ENCODE results near the gene ASCC2.
"Not testable (repeated sequence)": the region's sequence is repeated elsewhere in the genome, so short reads cannot be mapped to it uniquely, and the experiment has no call there.

The ASCC2 gene

DNA sequence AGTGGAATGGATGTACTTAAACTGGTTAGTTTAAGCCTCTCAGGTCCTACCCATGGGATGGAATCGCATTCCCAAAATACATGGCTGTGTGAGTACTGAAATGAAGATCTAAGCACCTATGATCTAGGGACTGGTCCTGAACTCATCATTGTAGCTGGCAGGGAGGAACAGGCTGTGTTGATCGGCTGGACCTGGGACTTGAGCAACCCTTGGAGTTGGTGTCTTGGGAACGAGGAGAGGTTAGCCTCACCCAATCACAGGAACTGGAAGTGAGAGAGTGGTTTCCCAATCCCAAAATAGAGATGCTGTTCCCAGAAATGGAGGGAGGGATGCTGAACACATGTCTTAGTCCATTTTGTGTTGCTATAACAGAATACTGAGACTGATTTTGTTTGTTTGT lies 16.4 kb upstream of the ASCC2 start:
- no peak for DNase-seq

DNA sequence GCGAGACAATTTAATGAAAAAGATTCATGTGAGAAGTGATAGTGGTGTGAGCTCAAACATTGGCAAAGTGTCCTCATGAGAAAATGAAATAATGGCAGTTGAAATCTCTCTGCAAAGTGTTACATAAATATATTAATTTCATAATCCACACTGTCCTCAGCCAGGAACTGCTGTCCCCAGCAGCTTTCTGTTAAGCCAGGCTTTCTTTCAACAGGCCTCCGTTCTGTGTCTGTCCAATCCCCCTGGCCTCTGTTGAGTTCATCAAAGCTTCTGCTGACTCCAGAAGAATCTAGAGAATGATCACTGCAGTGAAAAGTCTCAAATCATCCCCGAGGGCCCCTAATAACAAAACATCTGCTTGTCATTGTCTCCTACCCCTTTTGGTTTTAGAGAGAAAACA lies 10.0 kb upstream of the ASCC2 start:
- DNase-seq: no peak

DNA sequence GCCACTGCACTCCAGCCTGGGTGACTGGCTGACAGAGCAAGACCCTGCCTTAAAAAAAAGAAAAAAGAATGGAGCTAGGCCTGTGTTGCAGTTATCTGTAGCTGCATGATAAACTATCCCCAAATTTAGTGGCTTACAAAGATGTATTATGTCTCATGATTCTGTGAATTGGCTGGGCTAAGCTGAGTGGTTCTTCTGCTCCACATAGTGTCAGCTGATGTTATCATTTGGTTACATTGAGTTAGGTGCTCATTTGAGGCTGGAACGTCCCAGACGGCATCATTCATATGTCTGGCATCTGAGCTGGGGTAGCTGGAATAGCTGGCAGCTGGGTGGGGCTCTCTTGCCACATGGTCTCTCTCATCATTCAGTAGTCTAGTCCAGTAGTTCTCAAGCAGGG lies 8.2 kb upstream of the ASCC2 start:
- no peak for DNase-seq

DNA sequence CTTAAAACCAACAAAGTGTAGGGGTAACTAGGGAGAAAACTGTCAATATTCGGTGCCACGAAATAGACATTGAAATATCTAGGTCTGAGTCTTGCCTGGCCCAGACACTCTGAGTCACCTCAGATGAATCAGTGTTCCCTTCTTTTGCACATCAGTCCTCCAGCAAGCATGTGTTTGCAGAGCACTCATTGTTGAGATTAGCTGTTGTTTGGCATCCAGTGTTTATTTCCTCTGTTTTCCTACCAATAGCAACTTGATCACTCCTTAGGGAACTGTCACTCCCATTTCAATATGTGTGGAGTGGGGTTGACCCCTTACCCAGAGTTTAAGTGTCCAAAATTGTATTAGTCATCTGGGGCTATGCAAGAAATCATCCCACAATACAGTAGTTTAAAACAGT lies 4.7 kb upstream of the ASCC2 start:
- no peak for DNase-seq

DNA sequence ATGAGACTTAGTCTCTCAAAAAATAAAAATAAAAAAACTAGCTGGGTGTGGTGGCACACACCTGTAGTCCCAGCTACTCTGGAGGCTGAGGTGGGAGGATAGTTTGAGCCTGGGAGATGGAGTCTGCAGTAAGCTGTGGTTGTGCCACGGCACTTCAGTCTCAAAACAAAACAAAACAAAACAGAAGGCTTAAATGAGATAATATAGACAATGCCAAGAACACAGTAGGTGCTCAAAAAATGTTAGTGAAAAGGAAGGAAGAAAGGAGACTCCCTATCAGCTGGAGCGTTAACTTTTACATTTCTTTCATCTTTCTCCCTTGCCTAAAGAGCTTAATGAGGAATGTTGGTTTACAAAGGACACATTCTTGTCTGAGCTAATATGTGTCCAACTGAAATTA lies 4.1 kb upstream of the ASCC2 start:
- no peak for DNase-seq

DNA sequence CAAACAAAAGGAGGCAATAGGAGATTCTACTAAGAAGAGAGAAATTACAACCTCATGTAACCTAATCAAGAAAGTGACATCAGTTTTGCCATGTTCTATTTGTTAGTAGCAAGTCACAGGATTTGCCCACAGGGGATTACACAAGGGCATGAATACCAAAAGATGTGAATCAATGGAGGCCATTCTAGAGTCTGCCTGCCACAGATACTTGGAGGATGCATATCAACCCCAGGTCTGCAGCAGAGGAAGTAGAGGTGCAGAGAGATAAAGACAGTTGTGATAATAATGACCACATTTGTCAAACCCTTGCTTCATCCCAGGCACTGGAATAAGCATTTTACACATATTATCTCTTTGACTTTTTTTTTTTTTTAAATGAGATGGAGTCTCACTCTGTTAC lies 2.4 kb upstream of the ASCC2 start:
- DNase-seq: no peak

DNA sequence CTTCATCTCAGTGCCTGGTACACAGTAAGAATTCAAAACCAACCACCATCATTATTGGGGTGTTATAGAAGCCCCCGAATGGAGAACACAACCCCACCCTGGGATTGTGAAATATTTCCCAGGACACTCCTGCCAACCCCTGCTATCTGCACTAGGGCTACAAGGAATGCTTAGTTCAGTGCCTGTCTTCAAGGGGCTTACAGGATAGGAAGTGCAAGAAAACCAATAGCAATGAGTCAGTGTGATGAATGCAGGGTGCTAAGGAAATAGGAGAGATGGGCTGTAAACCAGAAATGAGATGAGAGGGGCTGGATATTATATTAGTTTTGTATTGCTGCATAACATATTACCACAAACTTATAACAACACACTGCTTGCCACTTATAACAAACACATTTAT lies 965 bp upstream of the ASCC2 start:
- no peak for DNase-seq

DNA sequence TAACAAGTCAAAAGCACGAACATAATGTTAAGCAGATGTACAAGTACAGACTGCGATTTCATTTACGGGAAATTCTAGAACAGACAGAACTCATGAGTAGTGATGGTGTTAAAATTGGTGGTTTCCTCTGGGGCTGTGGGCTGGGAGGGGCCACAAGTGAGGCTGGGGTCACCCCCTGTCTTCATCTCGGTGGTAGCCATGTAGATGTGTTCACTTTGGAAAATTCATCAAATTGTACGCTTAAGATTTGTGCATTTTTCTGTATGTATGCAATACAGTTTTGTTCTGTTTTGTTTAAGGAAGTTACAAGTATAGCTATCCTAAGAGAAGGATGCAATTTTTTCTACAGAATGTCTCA lies 504 bp upstream of the ASCC2 start:
- no peak for DNase-seq

DNA sequence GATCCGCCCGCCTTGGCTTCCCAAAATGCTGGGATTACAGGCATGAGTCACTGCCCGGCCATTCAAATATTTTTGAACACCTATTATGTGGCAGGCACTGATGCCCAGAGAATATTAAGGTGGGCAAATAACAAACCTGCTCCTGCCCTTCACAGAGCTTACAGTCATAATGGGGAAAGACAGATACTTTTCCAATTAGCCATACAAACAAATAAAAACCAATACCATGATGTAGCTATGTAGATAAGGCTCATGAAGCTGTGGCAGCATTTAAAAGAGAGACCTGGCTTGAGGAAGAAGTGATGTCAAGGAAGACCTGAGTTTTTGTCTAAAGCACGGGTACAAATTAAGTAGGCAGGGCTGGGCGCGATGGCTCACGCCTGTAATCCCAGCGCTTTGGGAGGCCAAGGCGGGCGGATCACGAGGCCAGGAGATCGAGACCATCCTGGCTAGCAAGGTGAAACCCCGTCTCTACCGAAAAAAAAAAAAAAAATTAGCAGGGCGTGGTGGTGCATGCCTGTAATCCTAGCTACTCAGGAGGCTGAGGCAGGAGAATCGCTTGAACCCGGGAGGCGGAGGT lies 1.2 kb downstream of the ASCC2 start:
- DNase-seq: not testable (repeated sequence)

DNA sequence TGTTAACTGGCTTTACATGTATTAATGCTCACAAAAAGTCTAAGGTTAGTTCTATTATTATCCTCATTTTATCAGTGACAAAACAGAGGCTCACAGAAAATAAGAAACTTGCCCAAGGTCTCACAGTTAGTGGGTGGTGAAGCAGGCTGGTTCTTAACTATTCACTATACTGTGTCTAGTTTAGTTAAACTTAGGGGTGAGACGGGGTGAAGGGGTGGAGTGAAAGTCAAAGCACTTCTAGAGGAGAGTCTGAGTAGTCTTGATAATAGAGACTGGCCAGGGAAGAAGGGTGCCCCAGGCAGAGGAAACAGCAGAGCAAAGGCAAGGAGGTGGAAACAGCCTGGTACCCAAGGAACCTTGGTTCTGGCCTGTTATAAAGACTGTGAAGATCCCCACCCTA lies 4.0 kb downstream of the ASCC2 start:
- DNase-seq: no peak

DNA sequence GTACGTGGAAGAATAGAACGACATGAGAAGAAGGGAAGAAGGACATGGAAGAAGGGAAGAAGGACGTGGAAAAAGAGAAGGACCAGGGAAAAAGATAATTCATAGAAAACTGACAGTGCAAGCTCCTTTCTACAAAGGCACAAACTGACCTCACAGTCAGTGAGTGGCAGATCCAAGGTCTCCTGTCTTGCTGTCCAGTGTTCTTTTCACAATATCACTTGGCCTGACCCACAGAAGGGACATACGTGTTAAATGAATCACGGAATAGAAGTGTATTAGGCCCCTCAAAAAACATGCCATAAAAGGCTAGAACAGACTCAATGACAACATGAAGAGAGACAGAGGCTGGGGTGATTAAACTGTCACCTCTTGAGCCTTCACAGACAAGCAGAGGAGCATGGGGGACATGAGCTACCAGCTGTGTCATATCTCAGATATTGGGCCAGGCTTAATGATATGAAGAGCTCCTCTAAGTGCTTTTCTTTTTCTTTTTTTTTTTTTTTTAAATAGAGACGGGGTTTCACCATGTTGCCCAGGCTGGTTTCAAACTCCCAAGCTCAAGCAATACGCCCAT lies 4.6 kb downstream of the ASCC2 start:
- no peak for DNase-seq

DNA sequence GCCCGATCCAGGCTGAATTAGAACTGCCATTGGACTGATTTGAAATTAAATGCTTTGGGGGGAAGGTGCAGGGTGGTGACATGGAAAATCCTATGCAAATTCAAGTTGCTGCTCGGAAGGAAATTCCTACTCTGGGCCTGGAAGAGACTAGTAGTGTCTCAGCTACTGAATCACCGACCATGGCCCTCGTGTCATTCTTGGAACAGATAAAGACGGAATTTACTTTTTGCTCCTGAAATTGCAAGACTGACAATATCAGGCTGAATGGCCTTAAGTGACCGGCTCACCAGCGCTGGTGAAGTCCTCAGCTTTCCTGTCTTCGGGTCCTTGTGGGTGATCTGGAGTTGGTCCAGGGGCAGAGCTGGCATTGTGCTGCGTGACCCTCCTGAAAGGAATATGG lies 6.1 kb downstream of the ASCC2 start:
- DNase-seq: no peak

DNA sequence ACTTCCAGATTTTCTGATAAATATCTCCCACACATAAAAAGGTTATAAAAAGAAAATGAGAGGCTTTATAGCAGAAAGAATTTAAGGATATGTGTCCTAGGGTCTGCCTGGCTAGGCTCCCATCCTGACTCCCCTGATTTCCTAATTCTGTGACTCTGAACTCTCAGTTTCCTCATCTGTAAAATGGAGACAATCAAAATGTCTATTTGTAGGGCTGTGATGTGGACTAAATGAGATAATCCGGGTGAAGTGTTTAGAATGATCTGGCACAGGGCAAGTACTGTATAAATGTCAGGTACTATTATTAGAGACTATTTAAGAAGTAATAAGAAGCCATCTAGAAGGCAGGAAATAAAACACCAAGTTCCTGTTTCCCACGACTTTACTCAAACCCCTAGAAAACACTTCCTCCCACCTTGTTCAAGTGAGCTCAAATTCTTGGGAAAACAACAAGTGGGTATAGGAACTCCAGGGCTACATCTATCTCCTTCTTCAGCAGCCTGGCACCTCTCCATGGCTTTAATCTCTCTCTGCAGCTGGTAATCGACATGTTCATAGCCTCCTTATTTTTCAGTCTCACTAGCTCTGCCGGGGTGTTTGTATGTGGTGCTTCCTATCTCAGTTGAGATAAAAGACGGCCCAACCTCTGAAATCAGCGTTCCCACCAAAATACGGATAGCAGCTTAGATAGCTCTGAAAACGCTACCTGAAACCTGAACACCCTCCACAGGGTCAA lies 6.7 kb downstream of the ASCC2 start:
- no peak for DNase-seq

DNA sequence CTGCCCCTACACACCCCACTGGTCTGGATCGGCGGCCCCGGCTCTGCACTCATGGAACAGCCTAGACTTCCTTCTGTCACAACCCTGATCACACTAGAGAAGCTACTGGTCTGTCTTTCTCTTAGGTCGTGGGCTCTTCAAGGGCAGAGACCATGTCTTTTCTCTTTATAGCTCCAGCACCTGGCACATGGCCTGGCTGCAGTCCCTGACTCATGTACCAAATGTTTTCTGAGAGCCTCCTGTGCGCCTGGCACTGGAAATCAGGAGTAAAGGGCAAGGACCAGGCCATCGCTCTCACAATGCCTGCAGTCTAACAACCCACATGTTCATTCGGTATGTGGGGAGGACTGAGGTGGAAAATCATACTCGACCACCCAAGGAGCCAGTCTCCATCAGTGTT lies 7.5 kb downstream of the ASCC2 start:
- no peak for DNase-seq

DNA sequence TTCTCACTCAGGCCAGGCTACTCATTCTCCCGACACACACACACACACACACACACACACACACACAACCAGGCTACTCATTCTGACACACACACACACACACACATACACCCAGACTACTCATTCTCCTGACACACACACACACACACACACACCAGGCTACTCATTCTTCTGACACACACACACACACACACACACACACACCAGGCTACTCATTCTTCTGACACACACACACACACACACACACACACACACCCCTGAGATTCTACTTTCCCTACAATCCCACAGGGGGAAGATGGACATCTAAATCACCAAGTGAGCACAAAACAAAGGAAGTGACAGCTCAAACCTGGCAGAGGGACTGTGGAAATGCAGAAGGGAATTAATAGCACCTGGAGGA lies 10.3 kb downstream of the ASCC2 start:
- DNase-seq: not testable (repeated sequence)

DNA sequence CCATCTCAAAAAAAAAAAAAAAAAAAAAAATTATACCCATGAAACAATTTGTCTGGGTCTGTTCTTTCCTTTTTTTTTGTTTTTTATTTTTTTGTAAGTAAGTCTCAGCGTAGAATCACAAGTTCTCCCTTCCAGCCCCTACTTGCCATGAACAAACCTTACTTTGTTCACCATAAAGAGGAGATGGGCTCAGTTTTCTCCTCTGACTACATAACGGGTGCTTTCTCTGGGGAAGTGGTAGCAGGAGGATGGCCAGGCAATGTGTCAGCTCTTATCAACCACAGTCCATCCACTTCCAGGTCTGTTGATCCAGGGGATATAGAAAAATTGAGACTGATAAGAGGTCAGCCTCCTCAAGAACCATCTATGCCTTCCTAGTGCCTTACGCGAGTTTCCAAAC lies 11.0 kb downstream of the ASCC2 start:
- DNase-seq: no peak

DNA sequence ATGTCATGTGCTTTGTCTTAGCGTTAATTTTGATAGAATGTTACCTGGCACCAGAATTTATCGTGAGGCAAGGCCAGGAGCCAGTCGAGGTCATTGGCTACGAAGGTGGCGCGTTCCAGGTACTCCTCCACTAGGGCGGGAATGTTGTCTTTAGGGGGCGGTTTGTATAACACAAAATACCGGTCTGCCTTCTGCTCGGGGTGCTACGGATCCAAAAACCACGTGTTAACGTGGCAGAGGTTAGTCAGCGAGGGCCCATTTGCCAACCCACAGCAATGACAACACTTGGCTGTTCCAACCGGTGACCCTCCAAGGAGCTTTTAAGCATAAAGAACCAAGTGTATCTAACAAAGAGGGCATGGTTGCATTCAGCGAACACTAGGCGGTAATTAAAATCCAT lies 12.5 kb downstream of the ASCC2 start:
- DNase-seq: no peak

DNA sequence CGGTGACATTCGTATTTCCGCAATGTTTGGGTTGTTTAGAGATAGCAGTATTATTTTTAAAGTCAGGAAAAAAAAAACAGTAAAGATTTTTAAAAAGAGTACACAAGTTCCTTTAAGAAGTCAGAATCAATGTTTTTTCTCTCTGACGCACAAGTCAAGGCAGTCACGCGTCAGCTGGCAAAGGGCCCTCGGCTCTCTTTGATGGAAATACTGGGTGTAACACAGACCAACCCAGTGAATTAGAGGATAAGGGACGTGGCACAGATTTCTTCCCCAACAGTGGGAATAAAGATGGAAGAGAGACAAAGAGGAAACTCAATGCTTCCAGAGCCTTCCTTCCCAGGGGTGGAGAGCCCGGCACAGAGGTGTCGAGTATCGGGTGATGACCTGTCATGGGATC lies 13.4 kb downstream of the ASCC2 start:
- DNase-seq: no peak

DNA sequence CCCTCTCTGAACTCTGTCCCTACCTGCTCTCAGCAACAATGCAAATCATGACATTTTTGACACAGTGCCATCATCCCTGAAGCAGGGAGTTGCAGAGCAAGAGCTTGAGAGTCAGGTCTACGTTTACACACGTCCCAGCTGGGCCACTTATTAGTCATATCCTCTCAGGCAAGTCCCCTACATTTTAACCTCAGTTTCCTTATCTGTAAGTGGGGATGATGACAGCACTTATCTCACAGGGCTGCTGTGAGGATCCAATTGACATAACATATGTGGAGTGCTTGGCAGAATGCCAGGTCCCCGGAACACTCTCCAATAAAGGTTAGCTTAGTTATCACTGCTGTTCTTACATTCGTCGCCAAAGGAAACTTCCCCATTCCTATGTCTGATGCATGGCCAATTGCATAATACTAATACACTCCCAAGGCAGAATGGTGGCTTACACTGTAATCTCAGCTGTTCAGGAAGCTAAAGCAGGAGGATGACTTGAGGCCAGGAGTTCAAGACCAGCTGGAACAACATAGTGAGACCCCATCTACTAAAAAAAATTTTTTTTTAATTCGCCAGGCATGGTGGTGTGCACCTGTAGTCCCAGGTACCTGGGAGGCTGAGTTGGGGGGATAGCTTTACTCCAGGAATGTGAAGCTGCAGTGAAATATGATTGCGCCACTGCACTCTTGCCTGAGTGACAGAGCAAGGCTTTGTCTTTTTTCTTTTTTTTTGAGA lies 16.6 kb downstream of the ASCC2 start:
- no peak for DNase-seq

DNA sequence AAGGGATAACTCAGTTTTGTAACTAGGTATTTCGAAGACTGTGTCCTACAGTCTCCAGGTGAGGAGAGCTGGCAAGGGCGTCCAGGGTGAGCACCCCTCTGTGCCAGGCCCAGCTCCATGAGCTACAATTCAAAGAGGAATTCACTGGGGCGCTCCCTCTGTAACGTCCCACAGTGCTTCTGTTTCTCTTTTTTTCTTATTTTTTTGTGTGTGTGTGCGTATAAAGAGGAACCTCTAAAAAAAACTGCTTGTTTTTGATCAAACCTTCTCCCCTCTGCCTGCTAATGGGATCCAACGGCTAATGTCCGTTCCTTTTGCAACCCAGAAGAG lies 17.1 kb downstream of the ASCC2 start:
- DNase-seq: no peak

DNA sequence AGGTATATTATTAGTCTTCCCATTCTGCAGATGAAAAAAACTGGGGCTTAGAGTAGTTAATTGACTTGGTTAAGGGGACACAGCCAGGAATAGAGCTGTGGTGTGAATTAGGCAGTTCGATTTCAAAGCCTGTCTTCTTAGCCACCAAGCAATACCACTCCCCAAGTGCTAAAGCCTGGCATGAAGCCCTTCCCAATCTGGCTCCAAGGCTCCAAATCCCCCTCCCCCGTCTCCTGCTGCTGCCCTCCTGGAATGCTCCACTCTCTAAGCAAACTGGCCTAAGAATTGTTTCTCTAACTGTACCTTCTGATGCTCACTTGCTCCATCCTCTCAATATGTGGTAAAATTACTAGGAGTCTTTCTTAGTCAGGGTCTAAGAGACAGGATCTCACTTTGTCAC lies 18.6 kb downstream of the ASCC2 start:
- DNase-seq: no peak

DNA sequence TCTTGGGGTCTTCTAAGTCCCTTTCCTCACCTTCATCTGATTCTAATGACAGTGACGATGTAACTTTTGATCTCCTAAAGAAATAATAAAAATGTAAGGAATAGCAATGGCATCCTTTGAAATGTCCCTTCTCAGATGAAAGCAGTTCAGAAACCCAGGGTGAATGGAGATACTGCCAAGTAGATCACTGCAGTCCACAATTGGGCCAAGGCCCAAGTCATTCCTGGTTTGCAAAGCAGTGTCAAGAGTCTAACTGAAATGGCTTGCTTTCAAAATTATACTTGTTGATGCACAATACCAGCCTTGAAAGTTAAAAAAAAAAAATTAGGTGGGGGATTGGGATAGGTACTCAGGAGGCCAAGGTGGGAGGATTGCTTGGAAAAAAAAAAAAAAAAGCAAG lies 20.4 kb downstream of the ASCC2 start:
- DNase-seq: no peak

DNA sequence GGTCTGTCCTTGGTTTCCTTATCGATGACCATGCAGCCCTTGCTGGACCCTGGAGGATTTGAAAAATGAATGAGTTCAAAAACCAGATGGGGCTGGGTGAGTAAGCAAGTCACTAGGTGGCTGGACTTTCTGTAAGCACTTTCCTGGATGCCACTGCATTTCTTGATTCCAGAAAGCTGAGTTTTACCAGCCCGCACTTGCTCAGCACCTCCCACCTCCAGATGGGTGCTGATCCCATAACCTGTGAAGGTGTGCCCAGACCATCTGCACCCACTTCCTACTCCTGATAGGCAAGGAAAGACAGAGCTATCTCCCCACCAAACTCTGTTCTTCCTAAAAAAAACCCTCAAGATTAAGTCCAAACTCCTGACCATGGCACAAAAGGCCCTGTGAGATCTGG lies 21.1 kb downstream of the ASCC2 start:
- no peak for DNase-seq

DNA sequence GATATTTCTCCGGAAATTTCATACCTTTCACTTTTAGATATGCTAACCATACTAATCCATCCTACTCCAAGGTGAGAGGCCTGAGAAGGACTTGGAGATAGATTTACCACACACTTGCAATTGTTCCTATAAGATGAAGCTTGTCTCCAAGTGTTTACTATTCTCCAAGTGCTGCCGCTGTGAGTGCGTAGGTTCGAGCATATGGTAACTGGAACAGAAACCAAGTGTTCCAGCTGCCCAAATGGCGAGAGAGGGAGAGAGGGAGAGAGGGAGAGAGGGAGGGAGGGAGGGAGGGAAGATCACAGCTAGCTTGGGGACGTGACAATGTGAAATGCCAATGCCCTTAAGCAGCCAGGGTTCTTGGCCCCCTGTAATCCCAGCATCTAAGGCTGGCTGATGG lies 21.5 kb downstream of the ASCC2 start:
- DNase-seq: no peak

Data from effector CD8-positive, alpha-beta T cell (primary cell).